ENCODE data around the gene FAM219A.

The FAM219A gene

DNA sequence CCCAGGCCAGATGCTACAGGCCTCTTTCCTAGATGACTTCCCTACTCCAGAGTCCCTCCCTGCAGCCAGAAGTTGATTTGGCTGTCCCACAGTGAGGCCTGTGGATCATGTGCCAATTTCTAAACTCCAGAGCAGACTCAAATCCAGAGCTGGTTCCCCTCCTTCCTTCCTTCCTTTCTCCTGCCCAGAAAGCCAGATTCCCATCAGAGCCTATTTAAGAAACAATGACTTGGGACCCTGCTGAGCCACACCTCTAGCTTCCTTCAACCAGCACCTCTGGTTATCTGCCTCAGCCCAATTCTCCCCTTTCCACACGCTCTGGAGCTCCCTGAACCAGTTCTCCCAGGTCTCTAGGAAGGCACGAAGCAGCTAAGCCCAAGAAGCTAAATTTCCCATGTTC lies 7.2 kb downstream of the FAM219A start:
- ChIA-PET POLR2A (no interaction called here), CTCF (interaction anchor here (0.7 kb wide), 1 partner anchor 13 kb away, joined by 5 read pairs; no protein-coding TSS in a partner anchor)
- TF ChIP-seq SP1 (IDR thresholded peaks at IDR 0.05), result no peak
- TF ChIP-seq FOXA1 (IDR thresholded peaks at IDR 0.05), result no peak
- no peak for TF ChIP-seq ZNF384 (IDR thresholded peaks at IDR 0.05)
- no peak for TF ChIP-seq HDGF (IDR thresholded peaks at IDR 0.05; ENCODE audit: borderline replicate concordance)
- TF ChIP-seq LEF1 (IDR thresholded peaks at IDR 0.05; ENCODE audit: borderline replicate concordance), result no peak
- TF ChIP-seq, protein P1, sequence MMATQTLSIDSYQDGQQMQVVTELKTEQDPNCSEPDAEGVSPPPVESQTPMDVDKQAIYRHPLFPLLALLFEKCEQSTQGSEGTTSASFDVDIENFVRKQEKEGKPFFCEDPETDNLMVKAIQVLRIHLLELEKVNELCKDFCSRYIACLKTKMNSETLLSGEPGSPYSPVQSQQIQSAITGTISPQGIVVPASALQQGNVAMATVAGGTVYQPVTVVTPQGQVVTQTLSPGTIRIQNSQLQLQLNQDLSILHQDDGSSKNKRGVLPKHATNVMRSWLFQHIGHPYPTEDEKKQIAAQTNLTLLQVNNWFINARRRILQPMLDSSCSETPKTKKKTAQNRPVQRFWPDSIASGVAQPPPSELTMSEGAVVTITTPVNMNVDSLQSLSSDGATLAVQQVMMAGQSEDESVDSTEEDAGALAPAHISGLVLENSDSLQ (IDR thresholded peaks at IDR 0.05), result no peak
- TF ChIP-seq ARNT (IDR thresholded peaks at IDR 0.05), result no peak
- TF ChIP-seq FOXM1 (IDR thresholded peaks at IDR 0.05; ENCODE audit: borderline replicate concordance), result no peak
- TF ChIP-seq L3MBTL2 (conservative IDR thresholded peaks at IDR 0.05), result no peak
- no peak for TF ChIP-seq FOXK2 (IDR thresholded peaks at IDR 0.05)
- DNase-seq (ENCODE audit: extremely low spot score), result no peak

DNA sequence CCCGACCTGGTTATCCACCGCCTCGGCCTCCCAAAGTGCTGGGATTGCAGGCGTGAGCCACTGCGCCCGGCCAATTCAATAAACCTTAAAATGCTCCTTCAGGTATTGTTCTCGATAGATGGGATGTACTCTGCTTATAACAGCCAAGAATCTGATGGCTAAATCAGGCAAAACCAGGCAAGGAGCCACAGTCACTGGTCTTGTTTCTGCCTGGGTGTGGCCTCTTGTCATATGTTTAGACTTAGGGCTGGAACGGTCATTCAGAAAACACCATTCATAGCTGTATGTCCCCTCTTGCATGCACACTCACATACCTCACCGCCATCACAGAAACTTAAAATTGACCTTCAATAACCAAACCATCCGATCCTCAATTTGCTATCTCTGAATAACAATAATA lies 7.7 kb downstream of the FAM219A start:
- no peak for DNase-seq (ENCODE audit: extremely low spot score)
- CTCF ChIA-PET, result no interaction called here
- TF ChIP-seq ARNT (IDR thresholded peaks at IDR 0.05), result no peak
- TF ChIP-seq LEF1 (IDR thresholded peaks at IDR 0.05; ENCODE audit: borderline replicate concordance), result no peak
- no peak for TF ChIP-seq NFRKB (IDR thresholded peaks at IDR 0.05)
- no peak for TF ChIP-seq BHLHE40 (IDR thresholded peaks at IDR 0.05; ENCODE audit: borderline replicate concordance)
- no peak for TF ChIP-seq FOXK2 (IDR thresholded peaks at IDR 0.05)
- TF ChIP-seq CTBP1 (IDR thresholded peaks at IDR 0.05; ENCODE audit: borderline replicate concordance), result no peak
- TF ChIP-seq SP1 (IDR thresholded peaks at IDR 0.05), result no peak
- no peak for TF ChIP-seq ZNF384 (IDR thresholded peaks at IDR 0.05)
- no peak for TF ChIP-seq FOXA1 (IDR thresholded peaks at IDR 0.05)
- no peak for TF ChIP-seq SUZ12 (IDR thresholded peaks at IDR 0.05)
- no peak for TF ChIP-seq L3MBTL2 (conservative IDR thresholded peaks at IDR 0.05)
- TF ChIP-seq, protein P1 (IDR thresholded peaks at IDR 0.05), result no peak
- no peak for TF ChIP-seq HDGF (IDR thresholded peaks at IDR 0.05; ENCODE audit: borderline replicate concordance)
- no peak for TF ChIP-seq FOXM1 (IDR thresholded peaks at IDR 0.05; ENCODE audit: borderline replicate concordance)
- TF ChIP-seq ELF4 (IDR thresholded peaks at IDR 0.05), result no peak
- POLR2A ChIA-PET, result no interaction called here

DNA sequence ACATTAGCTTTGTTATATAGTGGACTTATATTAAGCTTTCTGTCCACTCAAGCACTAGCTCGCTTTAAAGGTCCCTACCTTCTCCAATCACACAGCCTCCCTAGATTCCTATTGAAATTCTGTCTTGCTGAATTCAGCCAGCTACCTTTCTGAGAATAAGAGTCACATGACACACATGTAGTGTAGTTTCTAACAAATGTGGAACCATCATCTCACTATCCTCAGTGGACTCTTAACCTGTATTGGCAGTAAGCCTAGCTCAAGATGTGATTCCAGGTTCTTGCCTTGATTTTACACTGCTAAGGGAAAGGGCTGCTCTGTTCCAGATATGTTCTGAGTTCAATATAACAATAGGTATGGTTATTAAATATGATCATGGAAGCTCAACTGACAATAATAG lies 11.4 kb downstream of the FAM219A start:
- POLR2A ChIA-PET, result no interaction called here
- CTCF ChIA-PET, result no interaction called here
- no peak for DNase-seq (ENCODE audit: extremely low spot score)
- no peak for TF ChIP-seq SP1 (IDR thresholded peaks at IDR 0.05)

DNA sequence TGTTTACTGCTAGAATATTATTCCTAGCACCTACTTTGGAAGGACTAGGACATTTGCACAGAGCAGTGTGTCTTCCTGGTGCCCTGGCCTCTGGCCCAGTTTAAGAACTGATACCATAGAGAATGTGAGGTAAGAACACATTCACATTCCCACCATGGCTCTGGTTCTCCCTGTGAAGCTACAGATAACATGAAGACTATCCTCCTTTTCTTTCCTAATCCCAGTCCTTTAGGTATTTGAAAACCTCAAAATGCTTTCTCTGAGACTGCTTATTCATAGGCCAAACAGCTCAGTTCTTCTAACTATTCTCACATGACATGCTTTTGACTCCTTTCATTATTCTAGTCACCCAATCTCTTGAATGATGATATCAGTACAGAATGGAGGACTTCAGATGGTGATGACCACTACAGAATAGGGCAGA lies 11.9 kb downstream of the FAM219A start:
- POLR2A ChIA-PET, result no interaction called here
- CTCF ChIA-PET, result interaction anchor here (0.8 kb wide), 1 partner anchor 53 kb away, joined by 3 read pairs; no protein-coding TSS in a partner anchor
- no peak for DNase-seq (ENCODE audit: extremely low spot score)
- TF ChIP-seq LEF1 (IDR thresholded peaks at IDR 0.05; ENCODE audit: borderline replicate concordance) (no peak), ELF4 (IDR thresholded peaks at IDR 0.05) (no peak), BHLHE40 (IDR thresholded peaks at IDR 0.05; ENCODE audit: borderline replicate concordance) (no peak), CTBP1 (IDR thresholded peaks at IDR 0.05; ENCODE audit: borderline replicate concordance) (no peak), FOXK2 (IDR thresholded peaks at IDR 0.05) (no peak), FOXA1 (IDR thresholded peaks at IDR 0.05) (no peak), L3MBTL2 (conservative IDR thresholded peaks at IDR 0.05) (no peak), HDGF (IDR thresholded peaks at IDR 0.05; ENCODE audit: borderline replicate concordance) (no peak), TARDBP (IDR thresholded peaks at IDR 0.05) (no peak), SUZ12 (IDR thresholded peaks at IDR 0.05) (no peak), SP1 (IDR thresholded peaks at IDR 0.05) (no peak), NFRKB (IDR thresholded peaks at IDR 0.05) (no peak), ARNT (IDR thresholded peaks at IDR 0.05) (no peak), ZNF384 (IDR thresholded peaks at IDR 0.05) (no peak), FOXM1 (IDR thresholded peaks at IDR 0.05; ENCODE audit: borderline replicate concordance) (no peak)
- TF ChIP-seq, protein P1 (IDR thresholded peaks at IDR 0.05), result no peak

DNA sequence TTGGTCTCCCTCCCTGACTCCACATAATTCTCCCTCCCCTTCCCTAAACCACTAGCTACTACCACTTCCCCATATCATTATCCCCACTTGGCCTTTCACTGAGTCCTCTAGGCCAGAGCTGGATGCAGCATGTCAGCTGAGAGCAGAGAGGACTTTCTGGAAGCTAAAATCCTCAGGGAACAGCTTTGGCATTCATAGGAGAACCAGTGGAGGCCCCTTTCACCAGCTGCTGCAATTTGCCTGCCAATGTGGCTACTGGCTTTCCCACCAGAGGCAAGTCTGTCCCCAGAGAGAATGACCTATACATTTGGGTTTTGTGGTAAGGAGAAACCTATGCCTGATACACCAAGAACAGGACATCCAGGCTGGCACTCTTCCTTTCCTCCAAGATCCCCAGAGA lies 14.4 kb downstream of the FAM219A start:
- TF ChIP-seq, protein P1 (IDR thresholded peaks at IDR 0.05), result no peak
- TF ChIP-seq HDGF (IDR thresholded peaks at IDR 0.05; ENCODE audit: borderline replicate concordance) (no peak), LEF1 (IDR thresholded peaks at IDR 0.05; ENCODE audit: borderline replicate concordance) (no peak), SUZ12 (IDR thresholded peaks at IDR 0.05) (no peak), TARDBP (IDR thresholded peaks at IDR 0.05) (no peak), FOXM1 (IDR thresholded peaks at IDR 0.05; ENCODE audit: borderline replicate concordance) (no peak), ELF4 (IDR thresholded peaks at IDR 0.05) (no peak), NFRKB (IDR thresholded peaks at IDR 0.05) (no peak), ARNT (IDR thresholded peaks at IDR 0.05) (no peak), L3MBTL2 (conservative IDR thresholded peaks at IDR 0.05) (no peak)
- no peak for DNase-seq (ENCODE audit: extremely low spot score)
- CTCF ChIA-PET, result no interaction called here
- POLR2A ChIA-PET, result interaction anchor here (1.0 to 1.4 kb wide), 2 partner anchors 13 to 14 kb away, joined by 3 read pairs; partner anchors contain the start of genes DNAI1 and FAM219A

DNA sequence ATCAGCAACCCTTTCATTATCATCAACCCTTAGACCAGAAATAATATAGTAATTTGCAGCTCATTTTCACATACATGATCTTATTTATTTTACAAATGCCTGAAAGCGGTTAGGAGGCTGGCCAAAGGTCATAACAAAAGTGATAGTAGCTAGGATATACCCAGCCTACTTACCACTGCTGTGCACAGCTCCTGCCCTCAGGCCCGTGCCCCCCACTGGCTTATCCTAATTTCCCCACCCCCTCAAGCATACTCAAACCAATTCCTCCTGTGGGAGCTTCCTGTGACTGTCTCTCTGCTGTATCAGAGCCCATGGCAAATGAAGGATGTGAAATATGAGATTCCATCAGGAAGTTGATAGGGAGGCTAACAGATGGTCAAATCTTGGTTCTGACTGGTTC lies 14.8 kb downstream of the FAM219A start:
- ChIA-PET CTCF (no interaction called here), POLR2A (interaction anchor here (1.0 to 1.4 kb wide), 2 partner anchors 13 to 15 kb away, joined by 3 read pairs; partner anchors contain the start of genes DNAI1 and FAM219A)
- TF ChIP-seq ZNF384 (IDR thresholded peaks at IDR 0.05) (no peak), NFRKB (IDR thresholded peaks at IDR 0.05) (no peak), ARNT (IDR thresholded peaks at IDR 0.05) (no peak), SP1 (IDR thresholded peaks at IDR 0.05) (no peak), FOXM1 (IDR thresholded peaks at IDR 0.05; ENCODE audit: borderline replicate concordance) (no peak), FOXK2 (IDR thresholded peaks at IDR 0.05) (no peak), SUZ12 (IDR thresholded peaks at IDR 0.05) (no peak), ELF4 (IDR thresholded peaks at IDR 0.05) (no peak), TARDBP (IDR thresholded peaks at IDR 0.05) (no peak), HDGF (IDR thresholded peaks at IDR 0.05; ENCODE audit: borderline replicate concordance) (no peak), BHLHE40 (IDR thresholded peaks at IDR 0.05; ENCODE audit: borderline replicate concordance) (no peak), FOXA1 (IDR thresholded peaks at IDR 0.05) (no peak), CTBP1 (IDR thresholded peaks at IDR 0.05; ENCODE audit: borderline replicate concordance) (no peak), L3MBTL2 (conservative IDR thresholded peaks at IDR 0.05) (no peak), LEF1 (IDR thresholded peaks at IDR 0.05; ENCODE audit: borderline replicate concordance) (no peak)
- no peak for DNase-seq (ENCODE audit: extremely low spot score)
